Neural progenitor cell (in vitro differentiated cells): Measurements from ENCODE around the gene ZNF106. TPM values are rescaled to one million over a fixed set of nuclear protein-coding genes. Genes with fewer than 3 reads are reported as not detected.

Experiments used
- DNase-seq: peaks from one replicate; pipeline ENCODE4 v3.0.0-alpha.2; 2016; ENCODE audit warnings: low spot score
- H2AFZ ChIP-seq: fragments of 200-600 bp; sonication (generic); replicated peaks from 2 replicates; pipeline ENCODE4 v1.6.1; 2016; ENCODE audit warnings: antibody characterized with exemption
- H3F3A ChIP-seq: fragments of 200-600 bp; sonication (generic); 2 replicates; pipeline ENCODE4 v1.6.1; 2016; ENCODE audit warnings: antibody characterized with exemption, low read depth
- H3K27ac ChIP-seq: fragments of 200-600 bp; sonication (generic); 2 replicates; pipeline ENCODE4 v1.5.1; 2016; ENCODE audit warnings: mild to moderate bottlenecking
- H3K27me3 ChIP-seq: fragments of 200-600 bp; sonication (generic); 2 replicates; pipeline ENCODE4 v1.6.1; 2016; ENCODE audit warnings: mild to moderate bottlenecking, moderate library complexity
- H3K36me3 ChIP-seq: fragments of 200-600 bp; sonication (generic); 2 replicates; pipeline ENCODE4 v1.5.1; 2016
- H3K4me1 ChIP-seq: fragments of 200-600 bp; sonication (generic); 2 replicates; pipeline ENCODE4 v1.6.1; 2016; ENCODE audit warnings: mixed run types
- H3K4me2 ChIP-seq: fragments of 200-600 bp; sonication (generic); 2 replicates; pipeline ENCODE4 v1.6.1; 2016
- H3K4me3 ChIP-seq: fragments of 200-600 bp; sonication (generic); 2 replicates; pipeline ENCODE4 v1.5.1; 2016
- H3K79me2 ChIP-seq: fragments of 200-600 bp; sonication (generic); 2 replicates; pipeline ENCODE4 v1.6.1; 2016; ENCODE audit warnings: low read depth
- H3K9ac ChIP-seq: fragments of 200-600 bp; sonication (generic); 2 replicates; pipeline ENCODE4 v1.6.1; 2016
- H3K9me3 ChIP-seq: fragments of 200-600 bp; sonication (generic); 2 replicates; pipeline ENCODE4 v1.5.1; 2016; ENCODE audit warnings: low read depth
- H4K20me1 ChIP-seq: fragments of 200-600 bp; sonication (generic); 2 replicates; pipeline ENCODE4 v1.6.1; 2016; ENCODE audit warnings: low read depth
- H3K27ac Mint-ChIP-seq: 3 replicates; pipeline ENCODE4 v1.8.0; 2021; ENCODE audit warnings: mixed read lengths
- H3K27me3 Mint-ChIP-seq: 2 replicates; pipeline ENCODE4 v1.8.0; 2022; ENCODE audit warnings: low read depth, mild to moderate bottlenecking, inconsistent platforms, moderate library complexity, mixed read lengths; ENCODE audit not compliant: insufficient read depth
- H3K36me3 Mint-ChIP-seq: 3 replicates; pipeline ENCODE4 v1.8.0; 2021; ENCODE audit warnings: mixed read lengths
- H3K4me1 Mint-ChIP-seq: 3 replicates; pipeline ENCODE4 v1.8.0; 2021; ENCODE audit warnings: mixed read lengths
- H3K4me3 Mint-ChIP-seq: 3 replicates; pipeline ENCODE4 v1.8.0; 2021; ENCODE audit warnings: mild to moderate bottlenecking, moderate library complexity, mixed read lengths
- H3K9me3 Mint-ChIP-seq: 3 replicates; pipeline ENCODE4 v1.8.0; 2020; ENCODE audit warnings: mixed read lengths
- CTCF ChIP-seq: fragments of 200-600 bp; sonication (generic); IDR thresholded peaks from 2 replicates; pipeline ENCODE4 v1.5.1; 2017; ENCODE audit warnings: antibody characterized with exemption, mild to moderate bottlenecking
- EZH2 ChIP-seq: fragments of 200-600 bp; sonication (generic); IDR thresholded peaks from 2 replicates; pipeline ENCODE4 v1.6.1; 2017; ENCODE audit warnings: antibody characterized with exemption, mild to moderate bottlenecking, moderate library complexity
- EZH2phosphoT487 ChIP-seq: fragments of 200-600 bp; sonication (generic); IDR thresholded peaks from 2 replicates; pipeline ENCODE4 v1.6.1; 2017; ENCODE audit warnings: antibody characterized with exemption
- total RNA-seq: library from RNA; depleted of rRNA; stranded (reverse); fragments of >200 nt; gene quantifications from 2 replicates; pipeline ENCODE4 v1.2.3, GENCODE V29; 2015; ENCODE audit warnings: low replicate concordance

Gene ZNF106
- total RNA-seq, 1 donor from 2014 or later = 72.2 TPM

- TF ChIP-seq CTCF = no peak
- no peak for TF ChIP-seq EZH2
- no peak for TF ChIP-seq EZH2phosphoT487
- H3K4me1 Mint-ChIP-seq = peaks cover 22% of the 10 kb centered on the region
- no peaks in the 10 kb centered on the region for H3K27me3 Mint-ChIP-seq
- H3F3A ChIP-seq = peaks cover 21% of the 10 kb centered on the region
- H3K4me3 Mint-ChIP-seq = peak overlapping the region; percentile 24
- H3K36me3 Mint-ChIP-seq = peaks cover 6% of the 10 kb centered on the region
- no peaks in the 10 kb centered on the region for H4K20me1 ChIP-seq
- peak overlapping the region; percentile 31 for H3K4me3 ChIP-seq
- peaks cover 43% of the 10 kb centered on the region for H3K79me2 ChIP-seq
- H3K27ac ChIP-seq = peak overlapping the region; percentile 96
- peak overlapping the region; percentile 75 for H3K4me2 ChIP-seq
- H3K9ac ChIP-seq = no peak overlapping the region
- peak overlapping the region; percentile 5 for H2AFZ ChIP-seq
- peak overlapping the region; percentile 97 for H3K27ac Mint-ChIP-seq
- H3K4me1 ChIP-seq = peaks cover 39% of the 10 kb centered on the region
- H3K9me3 Mint-ChIP-seq = no peaks in the 10 kb centered on the region
- peak; percentile 95 for DNase-seq
- no peaks in the 10 kb centered on the region for H3K27me3 ChIP-seq
- H3K36me3 ChIP-seq = no peaks in the 10 kb centered on the region
- H3K9me3 ChIP-seq = no peaks in the 10 kb centered on the region
Observed at GRCh38 chr15:42457445-42458442, 33.2 kb downstream of the ZNF106 start.

GRCh38 chr15:42456971-42457370, 34.0 kb downstream of the ZNF106 start:
- Mint-ChIP-seq H3K27me3 (no peaks in the 10 kb centered on the region), H3K27ac (peak overlapping the region; percentile 97), H3K4me3 (peak overlapping the region; percentile 24), H3K9me3 (no peaks in the 10 kb centered on the region), H3K36me3 (peaks cover 6% of the 10 kb centered on the region), H3K4me1 (peaks cover 22% of the 10 kb centered on the region)
- Histone ChIP-seq H3K4me3 (peak overlapping the region; percentile 26), H3K4me1 (peaks cover 39% of the 10 kb centered on the region), H3K36me3 (no peaks in the 10 kb centered on the region), H2AFZ (no peak overlapping the region), H3F3A (peaks cover 21% of the 10 kb centered on the region), H3K27ac (peak overlapping the region; percentile 96), H3K9me3 (no peaks in the 10 kb centered on the region), H3K9ac (no peak overlapping the region), H3K27me3 (no peaks in the 10 kb centered on the region), H4K20me1 (no peaks in the 10 kb centered on the region), H3K4me2 (peak overlapping the region; percentile 75), H3K79me2 (peaks cover 43% of the 10 kb centered on the region)
- no peak for DNase-seq
- TF ChIP-seq EZH2 (no peak), EZH2phosphoT487 (no peak), CTCF (no peak)

- Histone ChIP-seq H2AFZ (no peak overlapping the region), H3K4me1 (peaks cover 38% of the 10 kb centered on the region), H3K9ac (no peak overlapping the region), H3K79me2 (peaks cover 40% of the 10 kb centered on the region), H4K20me1 (no peaks in the 10 kb centered on the region), H3F3A (peaks cover 21% of the 10 kb centered on the region), H3K4me3 (peak overlapping the region; percentile 26), H3K27ac (peak overlapping the region; percentile 96), H3K4me2 (peak overlapping the region; percentile 75), H3K36me3 (no peaks in the 10 kb centered on the region), H3K27me3 (no peaks in the 10 kb centered on the region), H3K9me3 (no peaks in the 10 kb centered on the region)
- Mint-ChIP-seq H3K27ac (no peak overlapping the region), H3K4me1 (peaks cover 22% of the 10 kb centered on the region), H3K4me3 (no peak overlapping the region), H3K9me3 (no peaks in the 10 kb centered on the region), H3K36me3 (peaks cover 9% of the 10 kb centered on the region), H3K27me3 (no peaks in the 10 kb centered on the region)
- TF ChIP-seq EZH2 (no peak), EZH2phosphoT487 (no peak), CTCF (no peak)
- DNase-seq = no peak
Observed at GRCh38 chr15:42456531-42456930, 34.4 kb downstream of the ZNF106 start.
